Heart left ventricle (tissue), 13 donors: Measurements from ENCODE around the gene TMEM203.
"Not testable (repeated sequence)": the region's sequence is repeated elsewhere in the genome, so short reads cannot be mapped to it uniquely, and the experiment has no call there.

Experiments
- CTCF ChIP-seq, 12 donors: fragments of 200-600 bp; sonication (generic) in 4 of 12; IDR thresholded peaks; one replicate each; pipeline versions ENCODE4 v1.5.0 to v1.8.0; 2018 to 2022; ENCODE audit warnings: antibody characterized with exemption in 12 of 12, mild to moderate bottlenecking in 5 of 12
- POLR2A ChIP-seq, 2 donors: fragments of 450-650 bp; IDR thresholded peaks; one replicate each; pipeline ENCODE4 v1.6.1; 2017; ENCODE audit warnings: antibody characterized with exemption in 2 of 2, mild to moderate bottlenecking in 2 of 2, moderate library complexity in 2 of 2
- donor health status: ischemic (EF 13 %, LVEDD 7.1; RV severe dilation, severe dysfunction).
- donor health status: DM: no; HTN: yes; CAD: no.
- donor health status: DM: no; HTN: no; CAD: no.
- donor health status: ischemic (EF 25% LVEDD 6.9; RV normal size, moderate dysfunction).
- donor health status: ischemic (EF 25% LVEDD 5.7; RV mildly dilated, moderate dysfunction).
- donor health status: ischemic (EF 35%, LVEDD 5.7; RV mildly dilated, moderate dysfunction).
- donor health status: nonischemic (EF 11% LVEDD 7.7; RV severe dilation, severe dysfunction).
- donor health status: DM: yes; HTN: yes; CAD: no.
- donor health status: PGD.
- donor health status: ischemic (EF 29% LVEDD 5.4; RV normal size, mild dysfunction).
- donor health status: nonischemic (EF 23%, LVEDD 6.1; RV moderate dilation, normal function).

GRCh38 chr9:137239541-137240200, 34.2 kb upstream of the TMEM203 start:
- not testable (repeated sequence) for TF ChIP-seq CTCF, POLR2A (IDR thresholded peaks at IDR 0.05)
